Lower leg skin (tissue), 4 donors: ENCODE measurements around the gene ABCC4. TPM values are rescaled to one million over a fixed set of nuclear protein-coding genes. Genes with fewer than 3 reads are reported as not detected.
A peak's percentile ranks its signal among the peaks of the same experiment; 100 is the strongest.

ENCODE experiments used
- DNase-seq, 2 donors: peaks; one replicate each; pipeline ENCODE4 v3.0.0-alpha.2; 2019; ENCODE audit warnings: low spot score in 2 of 2
- H3K4me3 ChIP-seq: fragments of 200-600 bp; sonication (generic); 2 replicates; pipeline ENCODE4 v1.5.1; 2017; ENCODE audit warnings: mild to moderate bottlenecking, low read depth; ENCODE audit not compliant: poor library complexity, severe bottlenecking
- POLR2A ChIP-seq, 2 donors: fragments of 450-650 bp; IDR thresholded peaks; one replicate each; pipeline ENCODE4 v1.6.1; 2016 to 2017; ENCODE audit warnings: antibody characterized with exemption in 2 of 2, mild to moderate bottlenecking in 1 of 2, moderate library complexity in 1 of 2
- WGBS, 2 donors: methylation state at CpG; one replicate each; pipeline ENCODE4 v1.1.5; 2018; 5-methylcytosine and 5-hydroxymethylcytosine counted together
- intact Hi-C: fragments of 100-400 bp; cut with DNase I; formaldehyde crosslinking; loops from one replicate; pipeline ENCODE4 v1.15.0; 2023; ENCODE audit warnings: low total_unique reads
- total RNA-seq, 4 donors: library from RNA; depleted of rRNA; stranded (reverse); fragments of >200 nt; gene quantifications; one replicate each; pipeline ENCODE4 v1.1.0, GENCODE V29; 2016
- TF ChIP-seq, protein P1 (sequence below), 3 donors: fragments of 450-650 bp; IDR thresholded peaks; one replicate each; pipeline ENCODE4 v1.5.1; 2016; ENCODE audit warnings: antibody characterized with exemption in 3 of 3, mild to moderate bottlenecking in 3 of 3, moderate library complexity in 2 of 3

The ABCC4 gene
- total RNA-seq, 4 donors from 2014 or later, result 5.1 to 30.9 (median 11.1) TPM

DNA sequence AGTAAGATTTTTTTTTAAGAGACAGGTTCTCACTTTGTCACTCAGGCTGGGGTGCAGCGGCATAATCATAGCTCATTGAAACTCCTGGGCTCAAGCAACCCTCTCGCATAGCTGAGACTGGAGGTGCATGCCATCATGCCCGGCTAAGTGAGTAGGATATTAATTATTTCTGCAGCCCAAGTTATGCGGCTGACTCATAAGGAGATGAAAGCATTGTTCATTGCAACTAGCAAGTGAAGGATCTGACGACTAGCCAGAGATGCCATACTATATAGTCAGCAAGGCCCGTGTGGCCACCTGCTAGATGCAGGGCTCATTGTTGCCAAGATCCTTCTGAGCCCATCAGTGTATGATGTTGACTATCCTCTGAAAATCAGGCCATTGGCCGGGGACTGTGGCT is 45.2 kb downstream of the ABCC4 start:
- no peak for DNase-seq
- intact Hi-C loops, result no loop called here
- TF ChIP-seq, protein P1, sequence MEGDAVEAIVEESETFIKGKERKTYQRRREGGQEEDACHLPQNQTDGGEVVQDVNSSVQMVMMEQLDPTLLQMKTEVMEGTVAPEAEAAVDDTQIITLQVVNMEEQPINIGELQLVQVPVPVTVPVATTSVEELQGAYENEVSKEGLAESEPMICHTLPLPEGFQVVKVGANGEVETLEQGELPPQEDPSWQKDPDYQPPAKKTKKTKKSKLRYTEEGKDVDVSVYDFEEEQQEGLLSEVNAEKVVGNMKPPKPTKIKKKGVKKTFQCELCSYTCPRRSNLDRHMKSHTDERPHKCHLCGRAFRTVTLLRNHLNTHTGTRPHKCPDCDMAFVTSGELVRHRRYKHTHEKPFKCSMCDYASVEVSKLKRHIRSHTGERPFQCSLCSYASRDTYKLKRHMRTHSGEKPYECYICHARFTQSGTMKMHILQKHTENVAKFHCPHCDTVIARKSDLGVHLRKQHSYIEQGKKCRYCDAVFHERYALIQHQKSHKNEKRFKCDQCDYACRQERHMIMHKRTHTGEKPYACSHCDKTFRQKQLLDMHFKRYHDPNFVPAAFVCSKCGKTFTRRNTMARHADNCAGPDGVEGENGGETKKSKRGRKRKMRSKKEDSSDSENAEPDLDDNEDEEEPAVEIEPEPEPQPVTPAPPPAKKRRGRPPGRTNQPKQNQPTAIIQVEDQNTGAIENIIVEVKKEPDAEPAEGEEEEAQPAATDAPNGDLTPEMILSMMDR (IDR thresholded peaks at IDR 0.05), result no peak
- TF ChIP-seq POLR2A (IDR thresholded peaks at IDR 0.05), result no peak
- 73 to 76% methylated on average over 7 of the region's 7 CpGs for WGBS, 2 donors
- no peak overlapping the region for H3K4me3 ChIP-seq

DNA sequence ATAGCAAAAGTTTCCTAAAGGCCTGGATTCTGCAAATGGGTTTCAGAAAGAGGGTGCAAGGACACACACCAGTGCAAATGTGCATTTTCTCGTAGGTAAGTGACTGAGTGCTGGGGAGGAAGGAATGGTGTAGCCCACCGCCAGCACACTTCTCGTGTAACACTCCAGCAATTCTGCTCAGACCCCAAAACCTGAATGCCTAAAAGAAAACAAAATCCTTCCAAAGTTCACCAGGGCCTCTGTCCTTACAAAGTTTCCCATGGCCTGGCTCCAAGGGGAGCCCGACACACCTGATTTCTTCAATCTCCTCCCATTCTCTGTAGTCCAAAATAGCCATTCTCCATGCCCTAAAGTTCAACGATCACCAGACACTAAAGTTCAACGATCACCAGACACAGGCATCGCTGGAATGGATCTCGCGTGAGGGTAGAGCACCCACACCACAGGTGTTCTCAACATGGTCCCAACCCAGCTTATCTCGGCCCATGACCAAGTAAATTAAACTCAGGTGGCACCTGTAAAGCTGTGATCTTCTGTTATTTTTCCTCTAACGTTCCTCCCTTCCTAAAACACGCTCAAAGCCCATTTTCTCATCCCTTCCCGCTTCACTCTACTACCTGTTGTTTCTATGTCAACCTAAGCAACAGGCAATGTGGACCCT is 46.0 kb downstream of the ABCC4 start:
- no peak for TF ChIP-seq POLR2A (IDR thresholded peaks at IDR 0.05)
- TF ChIP-seq, protein P1 (IDR thresholded peaks at IDR 0.05), result no peak
- DNase-seq, result no peak
- intact Hi-C loops, result no loop called here
- no peak overlapping the region for H3K4me3 ChIP-seq
- WGBS, 2 donors, result 92 to 93% methylated on average over 13 of the region's 13 CpGs

DNA sequence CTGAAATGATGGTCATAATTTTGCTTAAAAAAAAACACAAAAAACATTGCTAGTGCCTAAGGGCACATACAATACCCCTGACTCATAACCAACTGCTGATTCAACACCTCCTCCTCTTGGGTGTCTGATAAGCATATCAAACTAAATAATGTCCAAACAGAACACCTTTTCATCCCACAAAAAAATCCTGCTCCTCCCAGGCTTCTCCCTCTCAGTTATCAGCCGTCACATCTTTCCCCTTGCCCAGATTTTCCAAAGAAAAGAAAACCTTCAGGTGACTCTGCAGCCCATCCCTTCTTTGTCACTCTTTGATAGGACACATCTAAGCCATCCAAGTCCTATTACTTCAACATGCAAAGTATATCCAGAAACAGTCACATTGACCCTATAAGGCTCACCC is 46.9 kb downstream of the ABCC4 start:
- 75 to 84% methylated on average over 1 of the region's 1 CpG for WGBS, 2 donors
- TF ChIP-seq, protein P1 (IDR thresholded peaks at IDR 0.05), result no peak
- no peak for TF ChIP-seq POLR2A (IDR thresholded peaks at IDR 0.05)
- intact Hi-C loops, result no loop called here
- H3K4me3 ChIP-seq, result no peak overlapping the region
- DNase-seq, result peak in 1 of 2 donors; percentile 26

DNA sequence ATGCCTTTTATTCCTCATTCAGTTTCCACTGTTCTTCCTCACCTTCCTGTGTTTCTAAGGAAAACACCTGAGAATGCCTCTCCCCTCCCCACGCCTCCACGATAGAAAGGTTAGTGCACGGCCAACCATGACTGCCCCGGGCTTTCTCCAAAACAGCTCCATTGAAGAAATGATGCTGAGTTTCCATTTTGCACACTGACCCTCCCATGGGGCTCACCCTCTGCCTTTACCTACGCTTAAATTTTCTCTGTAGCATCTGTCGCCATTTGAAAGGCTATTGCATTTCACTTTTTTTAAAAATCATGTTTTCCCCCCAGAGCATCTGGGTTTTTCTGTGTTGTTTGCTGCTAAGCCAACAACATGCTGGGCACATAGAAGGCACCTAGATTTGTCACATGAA is 48.2 kb downstream of the ABCC4 start:
- WGBS, 2 donors, result 94% methylated on average over 6 of the region's 6 CpGs
- DNase-seq, result peak in 1 of 2 donors; percentile 23
- intact Hi-C loops, result no loop called here
- no peak overlapping the region for H3K4me3 ChIP-seq
- TF ChIP-seq, protein P1 (IDR thresholded peaks at IDR 0.05), result no peak
- TF ChIP-seq POLR2A (IDR thresholded peaks at IDR 0.05), result no peak

DNA sequence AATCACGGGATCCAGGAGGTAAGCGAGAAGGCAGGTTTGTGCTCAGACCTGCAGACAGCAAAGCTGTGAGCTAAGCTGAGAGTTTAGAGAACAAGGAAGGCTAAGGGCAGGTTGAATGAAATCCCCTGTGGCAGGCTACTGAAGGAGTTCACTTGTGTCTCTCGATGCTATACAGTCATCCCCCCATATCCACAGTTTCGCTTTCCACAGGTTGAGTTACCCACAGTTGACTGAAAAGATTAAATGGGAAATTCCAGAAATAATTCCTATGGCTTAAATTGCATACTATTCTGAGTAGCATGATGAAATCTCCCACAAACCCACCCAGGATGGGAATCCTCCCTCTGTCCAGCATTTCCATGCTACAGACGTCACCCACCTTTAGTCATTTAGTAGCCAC is 49.6 kb downstream of the ABCC4 start:
- 94 to 96% methylated on average over 5 of the region's 5 CpGs for WGBS, 2 donors
- intact Hi-C loops, result no loop called here
- TF ChIP-seq, protein P1 (IDR thresholded peaks at IDR 0.05), result no peak
- TF ChIP-seq POLR2A (IDR thresholded peaks at IDR 0.05), result no peak
- DNase-seq, result peak in 1 of 2 donors; percentile 74
- no peak overlapping the region for H3K4me3 ChIP-seq

DNA sequence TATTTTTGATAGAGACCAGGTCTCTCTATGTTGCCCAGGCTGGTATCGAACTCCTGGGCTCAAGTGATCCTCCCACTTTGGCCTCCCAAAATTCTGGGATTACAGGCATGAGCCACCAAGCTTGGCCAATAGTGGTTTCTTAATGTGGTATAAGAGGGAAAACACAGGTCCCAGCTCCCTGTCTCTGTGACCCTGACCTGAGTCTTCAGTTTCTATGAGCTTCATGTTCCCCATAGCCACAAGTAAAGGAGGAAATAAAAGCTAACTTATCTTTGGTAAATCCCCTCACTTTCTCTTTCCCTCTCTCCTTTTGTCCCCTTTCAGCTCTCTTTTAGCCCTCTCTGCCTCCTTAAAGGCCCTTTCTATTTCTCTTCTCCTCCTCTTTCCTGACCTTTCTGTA is 50.3 kb downstream of the ABCC4 start:
- DNase-seq, result peak in 1 of 2 donors; percentile 32
- TF ChIP-seq, protein P1 (IDR thresholded peaks at IDR 0.05), result no peak
- no peak for TF ChIP-seq POLR2A (IDR thresholded peaks at IDR 0.05)
- H3K4me3 ChIP-seq, result no peak overlapping the region
- intact Hi-C loops, result no loop called here
- 89 to 100% methylated on average over 1 of the region's 1 CpG for WGBS, 2 donors
